Measurements from ENCODE around the gene UBE2B.
A peak's percentile ranks its signal among the peaks of the same experiment; 100 is the strongest.

The UBE2B gene

GRCh38 chr5:134432677-134433359 is 61.4 kb downstream of the UBE2B start:
- H3K14ac ChIP-seq (ENCODE audit: low read length): peak overlapping the region; percentile 78
- H4K91ac ChIP-seq (ENCODE audit: low read depth, low read length, poor library complexity): no peak overlapping the region
- H3K4ac ChIP-seq (ENCODE audit: low read length): peak overlapping the region; percentile 80
- H2BK120ac ChIP-seq (ENCODE audit: low read depth, low read length): no peak overlapping the region
- peaks cover 0 to 8% of the 10 kb centered on the region in 2 donors for H3K4me1 ChIP-seq (ENCODE audit: control insufficient read depth in 2 of 2, insufficient read depth in 1 of 2, low read depth in 1 of 2, low read length in 2 of 2)
- no peak overlapping the region for H3K27ac ChIP-seq (replicated peaks; ENCODE audit: low read length)
- no peak overlapping the region for H2AK5ac ChIP-seq (ENCODE audit: low read depth, low read length)
- no peak overlapping the region for H2AFZ ChIP-seq (ENCODE audit: low read length)
- no peak overlapping the region for H3K18ac ChIP-seq (ENCODE audit: low read length)
- H3K23ac ChIP-seq (ENCODE audit: low read depth, low read length, poor library complexity): no peak overlapping the region
- H2BK5ac ChIP-seq (ENCODE audit: low read length): no peak overlapping the region
- DNase-seq (ENCODE audit: low spot score): no peak
- WGBS, 2 donors (ENCODE audit: extremely low coverage in 2 of 2, insufficient read length in 2 of 2, insufficient replicate concordance in 1 of 2): no CpG with 5 or more reads among the region's 14 CpGs
- no peak overlapping the region for H2BK12ac ChIP-seq (ENCODE audit: low read length)
- H4K8ac ChIP-seq (ENCODE audit: low read depth, low read length): no peak overlapping the region
- H2BK15ac ChIP-seq (ENCODE audit: low read length): no peak overlapping the region
- H3K4me2 ChIP-seq (ENCODE audit: insufficient read depth, low read length, poor library complexity, severe bottlenecking): no peak overlapping the region
- peaks cover 0 to 37% (median 0%) of the 10 kb centered on the region in 3 experiments for H3K27me3 ChIP-seq (ENCODE audit: control insufficient read depth in 3 of 3, insufficient read depth in 3 of 3, low read depth in 1 of 3, low read length in 3 of 3)
- no peaks in the 10 kb centered on the region for H3K36me3 ChIP-seq (replicated peaks in 1 of 2; ENCODE audit: control insufficient read depth in 2 of 2, insufficient read depth in 2 of 2, low read length in 2 of 2)
- H3K9me3 ChIP-seq (replicated peaks in 1 of 2; ENCODE audit: control insufficient read depth in 2 of 2, insufficient read depth in 1 of 2, low read depth in 1 of 2, low read length in 2 of 2): no peaks in the 10 kb centered on the region
- H3K9ac ChIP-seq (ENCODE audit: low read depth, low read length, poor library complexity): no peak overlapping the region
- no peak overlapping the region for H3K4me3 ChIP-seq (ENCODE audit: low read length in 2 of 2)
- H3K79me1 ChIP-seq (ENCODE audit: low read depth, low read length): no peaks in the 10 kb centered on the region

GRCh38 chr5:134435560-134435959 is 64.2 kb downstream of the UBE2B start:
- H3K79me1 ChIP-seq (ENCODE audit: low read depth, low read length): no peaks in the 10 kb centered on the region
- no peak overlapping the region for H4K8ac ChIP-seq (ENCODE audit: low read depth, low read length)
- H3K9me3 ChIP-seq (replicated peaks in 1 of 2; ENCODE audit: control insufficient read depth in 2 of 2, insufficient read depth in 1 of 2, low read depth in 1 of 2, low read length in 2 of 2): no peaks in the 10 kb centered on the region
- H3K4me3 ChIP-seq (ENCODE audit: low read length in 2 of 2): no peak overlapping the region
- H3K4me1 ChIP-seq (ENCODE audit: control insufficient read depth in 2 of 2, insufficient read depth in 1 of 2, low read depth in 1 of 2, low read length in 2 of 2): peaks cover 3 to 8% of the 10 kb centered on the region in 2 donors
- no peak overlapping the region for H2BK12ac ChIP-seq (ENCODE audit: low read length)
- no peak overlapping the region for H2BK15ac ChIP-seq (ENCODE audit: low read length)
- no peak overlapping the region for H3K4me2 ChIP-seq (ENCODE audit: insufficient read depth, low read length, poor library complexity, severe bottlenecking)
- no peak overlapping the region for H3K18ac ChIP-seq (ENCODE audit: low read length)
- no peak overlapping the region for H2BK120ac ChIP-seq (ENCODE audit: low read depth, low read length)
- no peak overlapping the region for H2AK5ac ChIP-seq (ENCODE audit: low read depth, low read length)
- no peak overlapping the region for H3K14ac ChIP-seq (ENCODE audit: low read length)
- DNase-seq (ENCODE audit: low spot score): no peak
- H3K36me3 ChIP-seq (replicated peaks in 1 of 2; ENCODE audit: control insufficient read depth in 2 of 2, insufficient read depth in 2 of 2, low read length in 2 of 2): no peaks in the 10 kb centered on the region
- WGBS, 2 donors (ENCODE audit: extremely low coverage in 2 of 2, insufficient read length in 2 of 2, insufficient replicate concordance in 1 of 2): no CpG with 5 or more reads among the region's 2 CpGs
- no peak overlapping the region for H3K27ac ChIP-seq (replicated peaks; ENCODE audit: low read length)
- H4K91ac ChIP-seq (ENCODE audit: low read depth, low read length, poor library complexity): no peak overlapping the region
- H3K9ac ChIP-seq (ENCODE audit: low read depth, low read length, poor library complexity): no peak overlapping the region
- no peak overlapping the region for H2BK5ac ChIP-seq (ENCODE audit: low read length)
- H3K23ac ChIP-seq (ENCODE audit: low read depth, low read length, poor library complexity): no peak overlapping the region
- H3K4ac ChIP-seq (ENCODE audit: low read length): no peak overlapping the region
- H3K27me3 ChIP-seq (ENCODE audit: control insufficient read depth in 3 of 3, insufficient read depth in 3 of 3, low read depth in 1 of 3, low read length in 3 of 3): peaks cover 0 to 22% (median 0%) of the 10 kb centered on the region in 3 experiments
- H2AFZ ChIP-seq (ENCODE audit: low read length): no peak overlapping the region

- Histone ChIP-seq H2BK15ac (ENCODE audit: low read length) (no peak overlapping the region), H4K8ac (ENCODE audit: low read depth, low read length) (no peak overlapping the region), H3K9me3 (replicated peaks in 1 of 2; ENCODE audit: control insufficient read depth in 2 of 2, insufficient read depth in 1 of 2, low read depth in 1 of 2, low read length in 2 of 2) (no peaks in the 10 kb centered on the region), H2AFZ (ENCODE audit: low read length) (peak overlapping the region; percentile 90), H3K4me3 (ENCODE audit: low read length in 2 of 2) (no peak overlapping the region), H2BK12ac (ENCODE audit: low read length) (no peak overlapping the region), H3K36me3 (replicated peaks in 1 of 2; ENCODE audit: control insufficient read depth in 2 of 2, insufficient read depth in 2 of 2, low read length in 2 of 2) (no peaks in the 10 kb centered on the region), H3K27ac (replicated peaks; ENCODE audit: low read length) (no peak overlapping the region), H3K4ac (ENCODE audit: low read length) (no peak overlapping the region), H3K27me3 (ENCODE audit: control insufficient read depth in 3 of 3, insufficient read depth in 3 of 3, low read depth in 1 of 3, low read length in 3 of 3) (peaks cover 0 to 23% (median 0%) of the 10 kb centered on the region in 3 experiments), H3K23ac (ENCODE audit: low read depth, low read length, poor library complexity) (peak overlapping the region; percentile 17), H2AK5ac (ENCODE audit: low read depth, low read length) (no peak overlapping the region), H3K79me1 (ENCODE audit: low read depth, low read length) (no peaks in the 10 kb centered on the region), H3K4me2 (ENCODE audit: insufficient read depth, low read length, poor library complexity, severe bottlenecking) (no peak overlapping the region), H3K4me1 (ENCODE audit: control insufficient read depth in 2 of 2, insufficient read depth in 1 of 2, low read depth in 1 of 2, low read length in 2 of 2) (peaks cover 3 to 8% of the 10 kb centered on the region in 2 donors), H3K14ac (ENCODE audit: low read length) (no peak overlapping the region), H3K18ac (ENCODE audit: low read length) (peak overlapping the region; percentile 85), H2BK5ac (ENCODE audit: low read length) (no peak overlapping the region), H4K91ac (ENCODE audit: low read depth, low read length, poor library complexity) (no peak overlapping the region), H2BK120ac (ENCODE audit: low read depth, low read length) (no peak overlapping the region), H3K9ac (ENCODE audit: low read depth, low read length, poor library complexity) (no peak overlapping the region)
- WGBS, 2 donors (ENCODE audit: extremely low coverage in 2 of 2, insufficient read length in 2 of 2, insufficient replicate concordance in 1 of 2): no CpG with 5 or more reads among the region's 20 CpGs
- DNase-seq (ENCODE audit: low spot score): no peak
Measured at GRCh38 chr5:134436523-134437339, 65.4 kb downstream of the UBE2B start.

- H3K18ac ChIP-seq (ENCODE audit: low read length): no peak overlapping the region
- no peak overlapping the region for H4K91ac ChIP-seq (ENCODE audit: low read depth, low read length, poor library complexity)
- H3K4me1 ChIP-seq (ENCODE audit: control insufficient read depth in 2 of 2, insufficient read depth in 1 of 2, low read depth in 1 of 2, low read length in 2 of 2): peaks cover 3 to 8% of the 10 kb centered on the region in 2 donors
- no peak overlapping the region for H3K27ac ChIP-seq (replicated peaks; ENCODE audit: low read length)
- no peak overlapping the region for H2BK12ac ChIP-seq (ENCODE audit: low read length)
- H2AFZ ChIP-seq (ENCODE audit: low read length): peak overlapping the region; percentile 90
- H3K14ac ChIP-seq (ENCODE audit: low read length): no peak overlapping the region
- H3K27me3 ChIP-seq (ENCODE audit: control insufficient read depth in 3 of 3, insufficient read depth in 3 of 3, low read depth in 1 of 3, low read length in 3 of 3): peaks cover 0 to 23% (median 0%) of the 10 kb centered on the region in 3 experiments
- H3K4me2 ChIP-seq (ENCODE audit: insufficient read depth, low read length, poor library complexity, severe bottlenecking): no peak overlapping the region
- no peak overlapping the region for H2BK15ac ChIP-seq (ENCODE audit: low read length)
- no peak overlapping the region for H2BK5ac ChIP-seq (ENCODE audit: low read length)
- H3K9ac ChIP-seq (ENCODE audit: low read depth, low read length, poor library complexity): no peak overlapping the region
- no peak for DNase-seq (ENCODE audit: low spot score)
- no peaks in the 10 kb centered on the region for H3K36me3 ChIP-seq (replicated peaks in 1 of 2; ENCODE audit: control insufficient read depth in 2 of 2, insufficient read depth in 2 of 2, low read length in 2 of 2)
- no peaks in the 10 kb centered on the region for H3K9me3 ChIP-seq (replicated peaks in 1 of 2; ENCODE audit: control insufficient read depth in 2 of 2, insufficient read depth in 1 of 2, low read depth in 1 of 2, low read length in 2 of 2)
- H3K4me3 ChIP-seq (ENCODE audit: low read length in 2 of 2): no peak overlapping the region
- no peak overlapping the region for H2BK120ac ChIP-seq (ENCODE audit: low read depth, low read length)
- H3K4ac ChIP-seq (ENCODE audit: low read length): no peak overlapping the region
- H4K8ac ChIP-seq (ENCODE audit: low read depth, low read length): no peak overlapping the region
- no peak overlapping the region for H2AK5ac ChIP-seq (ENCODE audit: low read depth, low read length)
- H3K23ac ChIP-seq (ENCODE audit: low read depth, low read length, poor library complexity): no peak overlapping the region
- no peaks in the 10 kb centered on the region for H3K79me1 ChIP-seq (ENCODE audit: low read depth, low read length)
- no CpG with 5 or more reads among the region's 4 CpGs for whole genome bisulfite sequencing, 2 donors (ENCODE audit: extremely low coverage in 2 of 2, insufficient read length in 2 of 2, insufficient replicate concordance in 1 of 2)
Measured at GRCh38 chr5:134437340-134437846, 66.0 kb downstream of the UBE2B start.
